K562 (cell line): ENCODE measurements around the gene ABCA7. TPM values are rescaled to one million over a fixed set of nuclear protein-coding genes. Genes with fewer than 3 reads are reported as not detected.

Source experiments
- TFAP4 ChIP-seq: sonication (generic); formaldehyde crosslinking; IDR thresholded peaks from 2 replicates; pipeline ENCODE4 v1.8.0; 2022; ENCODE audit warnings: missing genetic modification reagents, mild to moderate bottlenecking, moderate library complexity, borderline replicate concordance
- ZNF217 ChIP-seq: sonication (generic); formaldehyde crosslinking; IDR thresholded peaks from 2 replicates; pipeline ENCODE4 v1.8.0; 2022; ENCODE audit warnings: mild to moderate bottlenecking, missing genetic modification reagents
- ZNF407 ChIP-seq: fragments of 450-650 bp; IDR thresholded peaks from 2 replicates; pipeline ENCODE4 v1.6.1; 2016; ENCODE audit warnings: low read depth
- polyA plus RNA-seq, 8 experiments: library from polyadenylated mRNA; depleted of rRNA in 4 of 8; stranded (reverse) in 5 of 8; unstranded in 3 of 8; fragments of >200 nt; fragmentation: Nextera tagmentation in 2 of 8; fragmentation: Illumina TruSeq in 1 of 8; extraction: Ambion mirVana in 2 of 8; extraction: Trizol in 1 of 8; gene quantifications; 2 replicates each; pipeline versions ENCODE4 v1.2.1 to v1.2.3, GENCODE V29; 2011 to 2014; ENCODE audit warnings: inconsistent platforms in 1 of 8, missing spikeins in 1 of 8
- total RNA-seq, 7 experiments: library from RNA; depleted of rRNA in 6 of 7; stranded (reverse); fragments of >200 nt in 6 of 7; fragmentation: Illumina TruSeq in 2 of 7; extraction: Trizol in 2 of 7; gene quantifications; 2 replicates each; pipeline versions ENCODE4 v1.2.1 to v1.2.3, GENCODE V29; 2011 to 2021; ENCODE audit warnings: low replicate concordance in 1 of 7

The ABCA7 gene
- total and polyA plus RNA-seq, 9 of the 15 experiments (the other 6 are each of a cell fraction or from before 2014, with no cell fraction given), result 2.3 to 96.1 (median 31.2) TPM

GRCh38 chr19:1017115-1017905, 22.6 kb upstream of the ABCA7 start (continued):
- no peak for TF ChIP-seq ZNF407
- peak; percentile 60 for TF ChIP-seq TFAP4 (CRISPR knock-in tag)
- TF ChIP-seq ZNF217 (CRISPR knock-in tag), result no peak
- TF ChIP-seq, all 486 proteins: peak for 41
